CD4-positive, alpha-beta T cell treated with Interleukin-15 for 4 hours (primary cell): ENCODE results near the gene PIGZ.

Experiments used
- DNase-seq: peaks from one replicate; pipeline ENCODE4 v3.0.0-alpha.2; 2020; ENCODE audit warnings: low spot score

The PIGZ gene

GRCh38 chr3:196903740-196904139, 64.9 kb downstream of the PIGZ start:
- DNase-seq: no peak

GRCh38 chr3:196902296-196902695, 66.3 kb downstream of the PIGZ start:
- no peak for DNase-seq

DNA sequence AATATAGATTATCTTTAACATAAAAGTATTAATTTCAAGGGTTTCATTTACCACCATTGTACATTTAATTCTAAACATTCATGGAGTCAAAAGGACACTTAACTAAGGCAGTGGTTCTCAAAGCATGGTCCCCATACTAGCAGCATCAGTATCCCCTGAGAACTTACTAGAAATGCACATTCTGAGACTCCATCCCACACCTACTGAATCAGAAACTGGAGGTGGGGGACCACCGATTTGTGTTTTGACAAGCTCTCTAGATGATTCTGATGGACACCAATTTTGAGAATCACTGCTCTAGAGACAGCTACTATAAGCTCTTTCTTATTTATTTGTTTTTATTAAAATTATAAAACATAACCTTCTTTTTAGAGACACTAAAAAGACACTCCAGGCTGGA, 66.9 kb downstream of the PIGZ start:
- no peak for DNase-seq
